Measurements from ENCODE around the gene C1orf174. TPM values are rescaled to one million over a fixed set of nuclear protein-coding genes. Genes with fewer than 3 reads are reported as not detected.

C1orf174 gene
- total RNA-seq, 1 experiment from 2014 or later: 70.9 TPM

GRCh38 chr1:3911981-3912808 is 12.1 kb upstream of the C1orf174 start:
- Histone ChIP-seq H3K79me2 (ENCODE audit: low read length) (no peaks in the 10 kb centered on the region), H3K4me1 (ENCODE audit: insufficient read depth, low read length) (peaks cover 4% of the 10 kb centered on the region; the same call in 1 of the 2 replicates), H3K4me3 (ENCODE audit: low read length) (no peak overlapping the region), H4K20me1 (ENCODE audit: low read length) (no peaks in the 10 kb centered on the region), H3K9ac (ENCODE audit: low read length) (no peak overlapping the region), H3K27ac (ENCODE audit: low read length) (no peak overlapping the region), H3K36me3 (ENCODE audit: low read depth, low read length) (no peaks in the 10 kb centered on the region), H3F3A (ENCODE audit: low read length, unreplicated experiment) (no peaks in the 10 kb centered on the region), H3K9me3 (ENCODE audit: low read length) (no peaks in the 10 kb centered on the region), H3K27me3 (ENCODE audit: low read length) (peaks cover 26% of the 10 kb centered on the region), H3K9me2 (replicated peaks; ENCODE audit: low read length) (no peaks in the 10 kb centered on the region), H2AFZ (ENCODE audit: low read length) (no peak overlapping the region), H3K4me2 (ENCODE audit: low read length) (no peak overlapping the region)
- TF ChIP-seq EZH2 (IDR thresholded peaks at IDR 0.05; ENCODE audit: low read length, unreplicated experiment) (no peak), CTCF (conservative IDR thresholded peaks at IDR 0.05; ENCODE audit: low read depth, low read length) (no peak), EZH2phosphoT487 (IDR thresholded peaks at IDR 0.05; ENCODE audit: borderline replicate concordance, low read length) (no peak)
- intact Hi-C loops (cut with micrococcal nuclease): loop anchor here (5.0 kb wide), 3 partner anchors 915 to 1980 kb away; no protein-coding TSS in a partner anchor
- ChIA-PET POLR2A (ENCODE audit: unreplicated experiment) (no interaction called here), CTCF (no interaction called here)
- DNase-seq: no peak
- no peak for ATAC-seq
- BruUV-seq (replicated peaks): no TSS peak

GRCh38 chr1:3910857-3911845 is 11.1 kb upstream of the C1orf174 start:
- ATAC-seq (peak; percentile 97), DNase-seq (peak; percentile 92)
- Histone ChIP-seq H3K27ac (ENCODE audit: low read length) (no peak overlapping the region), H3K4me2 (ENCODE audit: low read length) (peak overlapping the region; percentile 87), H3K9ac (ENCODE audit: low read length) (no peak overlapping the region), H3K4me3 (ENCODE audit: low read length) (peak overlapping the region; percentile 48), H3F3A (ENCODE audit: low read length, unreplicated experiment) (no peaks in the 10 kb centered on the region), H3K36me3 (ENCODE audit: low read depth, low read length) (no peaks in the 10 kb centered on the region), H3K79me2 (ENCODE audit: low read length) (no peaks in the 10 kb centered on the region), H3K9me3 (ENCODE audit: low read length) (no peaks in the 10 kb centered on the region), H3K4me1 (ENCODE audit: insufficient read depth, low read length) (peaks cover 4% of the 10 kb centered on the region; the same call in 1 of the 2 replicates), H4K20me1 (ENCODE audit: low read length) (no peaks in the 10 kb centered on the region), H2AFZ (ENCODE audit: low read length) (peak overlapping the region; percentile 88), H3K27me3 (ENCODE audit: low read length) (peaks cover 19% of the 10 kb centered on the region; the same call in 1 of the 2 replicates), H3K9me2 (replicated peaks; ENCODE audit: low read length) (no peaks in the 10 kb centered on the region)
- intact Hi-C loops (cut with micrococcal nuclease): loop anchor here (5.0 kb wide), 3 partner anchors 916 to 1981 kb away; no protein-coding TSS in a partner anchor
- ChIA-PET POLR2A (ENCODE audit: unreplicated experiment) (no interaction called here), CTCF (interaction anchor here (0.8 kb wide), 1 partner anchor 1835 kb away, joined by 3 read pairs; no protein-coding TSS in a partner anchor)
- TF ChIP-seq CTCF (conservative IDR thresholded peaks at IDR 0.05; ENCODE audit: low read depth, low read length): peak; percentile 97
- TF ChIP-seq EZH2 (IDR thresholded peaks at IDR 0.05; ENCODE audit: low read length, unreplicated experiment): no peak
- BruUV-seq (replicated peaks): no TSS peak
